Measurements from ENCODE around the gene CABP4.

CABP4 gene

DNA sequence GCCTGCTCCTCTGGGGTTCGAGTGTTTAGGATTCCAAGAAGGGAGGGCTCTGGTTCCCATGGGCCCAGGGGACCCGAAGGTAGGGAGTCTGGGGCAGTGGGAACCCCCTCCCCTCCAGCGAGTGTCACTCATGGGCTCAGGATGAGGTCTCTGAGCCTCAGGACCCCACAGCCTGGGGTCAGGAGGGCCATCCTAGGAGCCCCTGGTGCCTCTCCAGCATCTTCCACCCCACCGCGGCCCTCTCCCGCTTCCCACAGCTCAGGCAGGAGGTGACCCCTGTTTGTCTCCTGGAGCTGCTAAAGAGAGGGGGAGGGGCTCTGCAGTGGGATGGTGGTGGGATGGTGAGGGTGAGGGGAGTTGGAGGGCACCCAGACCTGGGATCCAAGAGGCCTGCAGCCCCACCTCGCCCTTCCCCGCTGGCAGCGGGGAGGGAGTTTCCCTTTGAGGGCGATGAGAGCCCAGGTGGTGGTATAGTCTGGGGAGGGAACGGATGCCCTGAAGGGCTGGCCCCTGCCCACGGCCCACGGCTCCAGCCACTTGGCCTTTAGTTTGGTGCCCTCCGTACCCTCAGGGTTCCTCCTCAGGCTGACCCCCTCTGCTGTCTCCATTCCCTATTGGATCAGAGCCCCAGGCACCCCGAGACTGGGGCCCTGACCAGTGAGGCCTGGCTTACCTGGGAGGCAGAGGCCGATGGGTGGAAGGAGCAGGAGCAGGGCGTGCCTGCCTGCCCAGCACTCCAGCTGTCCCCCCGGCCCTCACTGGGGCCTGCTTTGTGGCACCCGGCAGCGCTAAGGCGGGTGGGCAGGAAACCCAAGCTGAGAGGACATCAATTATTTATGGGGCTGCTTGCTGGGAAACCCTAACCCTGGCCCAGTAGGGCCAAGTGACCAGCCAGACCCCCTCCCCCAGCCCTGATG, 1.1 kb upstream of the CABP4 start:
- TF ChIP-seq, protein P1, sequence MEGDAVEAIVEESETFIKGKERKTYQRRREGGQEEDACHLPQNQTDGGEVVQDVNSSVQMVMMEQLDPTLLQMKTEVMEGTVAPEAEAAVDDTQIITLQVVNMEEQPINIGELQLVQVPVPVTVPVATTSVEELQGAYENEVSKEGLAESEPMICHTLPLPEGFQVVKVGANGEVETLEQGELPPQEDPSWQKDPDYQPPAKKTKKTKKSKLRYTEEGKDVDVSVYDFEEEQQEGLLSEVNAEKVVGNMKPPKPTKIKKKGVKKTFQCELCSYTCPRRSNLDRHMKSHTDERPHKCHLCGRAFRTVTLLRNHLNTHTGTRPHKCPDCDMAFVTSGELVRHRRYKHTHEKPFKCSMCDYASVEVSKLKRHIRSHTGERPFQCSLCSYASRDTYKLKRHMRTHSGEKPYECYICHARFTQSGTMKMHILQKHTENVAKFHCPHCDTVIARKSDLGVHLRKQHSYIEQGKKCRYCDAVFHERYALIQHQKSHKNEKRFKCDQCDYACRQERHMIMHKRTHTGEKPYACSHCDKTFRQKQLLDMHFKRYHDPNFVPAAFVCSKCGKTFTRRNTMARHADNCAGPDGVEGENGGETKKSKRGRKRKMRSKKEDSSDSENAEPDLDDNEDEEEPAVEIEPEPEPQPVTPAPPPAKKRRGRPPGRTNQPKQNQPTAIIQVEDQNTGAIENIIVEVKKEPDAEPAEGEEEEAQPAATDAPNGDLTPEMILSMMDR (IDR thresholded peaks at IDR 0.05): no peak
- no peak overlapping the region for H3K4me3 ChIP-seq (ENCODE audit: low read depth, low read length)
- H2AFZ ChIP-seq: no peak overlapping the region
- H3K4me1 ChIP-seq: no peaks in the 10 kb centered on the region
- H3K9me3 ChIP-seq (ENCODE audit: control insufficient read depth, low read length): no peaks in the 10 kb centered on the region
- H3K9ac ChIP-seq: no peak overlapping the region
- no peaks in the 10 kb centered on the region for H3K36me3 ChIP-seq (ENCODE audit: control insufficient read depth, insufficient read depth, low read length)
- H3K27ac ChIP-seq: no peak overlapping the region
- H3K27me3 ChIP-seq (ENCODE audit: control insufficient read depth, insufficient read depth, low read length): no peaks in the 10 kb centered on the region
- no peaks in the 10 kb centered on the region for H3K79me2 ChIP-seq
- H3K4me2 ChIP-seq (ENCODE audit: low read length): no peak overlapping the region

DNA sequence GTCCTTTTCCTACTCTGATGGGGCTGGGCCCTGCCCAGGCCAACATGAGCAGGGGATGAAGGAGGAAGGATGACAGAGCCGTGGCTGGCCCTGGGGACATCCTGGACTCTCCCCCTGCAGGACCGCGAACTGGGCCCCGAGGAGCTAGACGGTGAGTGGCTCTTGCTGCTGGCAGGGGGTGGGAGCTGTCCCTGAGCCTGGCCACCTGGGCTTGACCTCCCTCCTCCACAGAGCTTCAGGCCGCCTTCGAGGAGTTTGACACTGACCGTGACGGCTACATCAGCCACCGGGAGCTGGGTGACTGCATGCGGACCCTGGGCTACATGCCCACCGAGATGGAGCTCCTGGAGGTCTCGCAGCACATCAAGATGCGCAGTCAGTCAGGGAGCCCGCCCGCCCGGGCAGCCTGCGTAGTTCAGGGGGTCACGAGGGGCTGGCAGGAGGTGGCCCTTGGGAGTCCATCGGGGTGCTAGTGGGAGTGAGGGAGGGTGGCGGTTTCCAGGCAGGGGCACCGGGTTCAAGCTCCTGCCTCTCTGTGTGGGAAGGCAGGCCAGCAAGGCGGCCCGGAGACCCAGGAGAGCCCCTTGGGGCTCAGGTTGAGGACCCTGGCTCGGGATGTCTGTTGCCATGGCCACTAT, 1.0 kb downstream of the CABP4 start:
- Histone ChIP-seq H3K27me3 (ENCODE audit: control insufficient read depth, insufficient read depth, low read length) (no peaks in the 10 kb centered on the region), H3K4me2 (ENCODE audit: low read length) (no peak overlapping the region), H3K36me3 (ENCODE audit: control insufficient read depth, insufficient read depth, low read length) (no peaks in the 10 kb centered on the region), H2AFZ (no peak overlapping the region), H3K9me3 (ENCODE audit: control insufficient read depth, low read length) (no peaks in the 10 kb centered on the region), H3K4me3 (ENCODE audit: low read depth, low read length) (no peak overlapping the region), H3K9ac (no peak overlapping the region), H3K27ac (no peak overlapping the region), H3K79me2 (no peaks in the 10 kb centered on the region), H3K4me1 (no peaks in the 10 kb centered on the region)
- TF ChIP-seq, protein P1 (IDR thresholded peaks at IDR 0.05): no peak

DNA sequence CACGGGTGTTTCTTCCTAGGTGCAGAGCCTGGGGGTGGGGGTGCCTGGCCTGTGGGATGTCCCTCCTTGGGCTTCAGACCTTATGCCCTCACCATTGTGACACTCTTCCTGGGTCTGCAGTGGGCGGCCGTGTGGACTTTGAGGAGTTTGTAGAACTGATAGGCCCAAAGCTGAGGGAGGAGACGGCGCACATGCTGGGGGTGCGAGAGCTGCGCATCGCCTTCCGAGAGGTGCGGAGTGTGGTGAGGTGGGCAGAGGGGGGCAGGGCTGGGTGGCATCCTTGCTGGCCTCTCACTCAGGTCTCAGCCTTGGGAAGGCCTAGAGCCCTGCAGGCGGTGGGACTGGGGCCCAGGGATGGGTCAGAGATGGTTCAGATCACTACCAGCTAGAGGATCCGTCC, 2.3 kb downstream of the CABP4 start:
- Histone ChIP-seq H3K4me3 (ENCODE audit: low read depth, low read length) (no peak overlapping the region), H3K9ac (no peak overlapping the region), H3K79me2 (no peaks in the 10 kb centered on the region), H3K4me2 (ENCODE audit: low read length) (no peak overlapping the region), H3K4me1 (no peaks in the 10 kb centered on the region), H3K36me3 (ENCODE audit: control insufficient read depth, insufficient read depth, low read length) (no peaks in the 10 kb centered on the region), H3K9me3 (ENCODE audit: control insufficient read depth, low read length) (no peaks in the 10 kb centered on the region), H3K27ac (no peak overlapping the region), H2AFZ (no peak overlapping the region), H3K27me3 (ENCODE audit: control insufficient read depth, insufficient read depth, low read length) (no peaks in the 10 kb centered on the region)
- TF ChIP-seq, protein P1 (IDR thresholded peaks at IDR 0.05): no peak

DNA sequence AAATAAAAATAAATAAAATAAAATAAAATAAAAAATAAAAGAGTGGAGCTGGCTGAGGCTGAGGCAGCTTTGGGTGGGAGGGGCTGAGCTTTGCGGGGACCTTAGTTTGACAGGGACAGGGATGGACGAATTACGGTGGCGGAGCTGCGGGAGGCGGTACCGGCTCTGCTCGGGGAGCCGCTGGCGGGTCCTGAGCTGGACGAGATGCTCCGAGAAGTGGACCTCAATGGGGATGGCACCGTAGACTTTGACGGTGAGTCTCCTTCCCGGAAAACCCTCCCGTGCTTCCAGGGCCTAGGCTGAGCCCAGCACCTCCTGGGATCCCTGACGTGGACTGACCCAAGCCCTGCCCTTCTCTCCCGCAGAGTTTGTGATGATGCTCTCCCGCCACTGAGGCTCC, 3.1 kb downstream of the CABP4 start:
- Histone ChIP-seq H3K27me3 (ENCODE audit: control insufficient read depth, insufficient read depth, low read length) (no peaks in the 10 kb centered on the region), H3K4me2 (ENCODE audit: low read length) (no peak overlapping the region), H3K79me2 (no peaks in the 10 kb centered on the region), H3K4me3 (ENCODE audit: low read depth, low read length) (no peak overlapping the region), H2AFZ (no peak overlapping the region), H3K36me3 (ENCODE audit: control insufficient read depth, insufficient read depth, low read length) (no peaks in the 10 kb centered on the region), H3K9me3 (ENCODE audit: control insufficient read depth, low read length) (no peaks in the 10 kb centered on the region), H3K9ac (no peak overlapping the region), H3K27ac (no peak overlapping the region), H3K4me1 (no peaks in the 10 kb centered on the region)
- TF ChIP-seq, protein P1 (IDR thresholded peaks at IDR 0.05): no peak

All from parathyroid adenoma (tissue), 2 donors.